GM23248 (cell line): ENCODE data around the gene RIPPLY2.

Experiments
- EZH2 ChIP-seq: fragments of 200-600 bp; sonication (generic); IDR thresholded peaks from 2 replicates; pipeline ENCODE4 v1.6.1; 2018; ENCODE audit warnings: antibody characterized with exemption, mild to moderate bottlenecking; ENCODE audit not compliant: insufficient read depth, poor library complexity, severe bottlenecking
- EZH2phosphoT487 ChIP-seq: fragments of 200-600 bp; sonication (generic); IDR thresholded peaks from 2 replicates; pipeline ENCODE4 v1.6.1; 2018; ENCODE audit warnings: antibody characterized with exemption, moderate library complexity, mild to moderate bottlenecking, low read depth; ENCODE audit not compliant: insufficient read depth

DNA sequence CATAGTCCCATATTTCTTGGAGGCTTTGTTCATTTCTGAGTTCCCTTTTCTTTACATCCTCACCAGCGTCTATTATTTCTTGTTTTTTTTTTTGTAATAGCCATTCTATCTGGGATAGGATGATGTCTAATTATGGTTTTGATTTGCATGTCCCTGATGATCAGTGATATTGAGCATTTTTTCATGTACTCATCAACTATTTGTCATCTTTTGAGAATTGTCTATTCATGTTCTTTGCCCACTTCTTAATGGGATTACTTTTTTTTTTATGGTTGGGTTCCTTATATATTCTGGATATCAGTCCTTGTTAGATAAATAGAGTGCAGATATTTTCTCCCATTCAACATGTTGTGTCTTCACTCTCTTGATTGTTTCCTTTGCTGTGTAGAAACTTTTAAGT, 48.5 kb downstream of the RIPPLY2 start:
- TF ChIP-seq EZH2: no peak
- no peak for TF ChIP-seq EZH2phosphoT487
